Measurements from ENCODE around the gene MECP2.

MECP2 gene

GRCh38 chrX:154136627-154137161 lies 39.2 kb upstream of the MECP2 start:
- TF ChIP-seq, protein P1, sequence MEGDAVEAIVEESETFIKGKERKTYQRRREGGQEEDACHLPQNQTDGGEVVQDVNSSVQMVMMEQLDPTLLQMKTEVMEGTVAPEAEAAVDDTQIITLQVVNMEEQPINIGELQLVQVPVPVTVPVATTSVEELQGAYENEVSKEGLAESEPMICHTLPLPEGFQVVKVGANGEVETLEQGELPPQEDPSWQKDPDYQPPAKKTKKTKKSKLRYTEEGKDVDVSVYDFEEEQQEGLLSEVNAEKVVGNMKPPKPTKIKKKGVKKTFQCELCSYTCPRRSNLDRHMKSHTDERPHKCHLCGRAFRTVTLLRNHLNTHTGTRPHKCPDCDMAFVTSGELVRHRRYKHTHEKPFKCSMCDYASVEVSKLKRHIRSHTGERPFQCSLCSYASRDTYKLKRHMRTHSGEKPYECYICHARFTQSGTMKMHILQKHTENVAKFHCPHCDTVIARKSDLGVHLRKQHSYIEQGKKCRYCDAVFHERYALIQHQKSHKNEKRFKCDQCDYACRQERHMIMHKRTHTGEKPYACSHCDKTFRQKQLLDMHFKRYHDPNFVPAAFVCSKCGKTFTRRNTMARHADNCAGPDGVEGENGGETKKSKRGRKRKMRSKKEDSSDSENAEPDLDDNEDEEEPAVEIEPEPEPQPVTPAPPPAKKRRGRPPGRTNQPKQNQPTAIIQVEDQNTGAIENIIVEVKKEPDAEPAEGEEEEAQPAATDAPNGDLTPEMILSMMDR (IDR thresholded peaks at IDR 0.05; ENCODE audit: low read depth, low read length), result peak; percentile 50
- DNase-seq (ENCODE audit: extremely low read depth, low read depth), result no peak

DNA sequence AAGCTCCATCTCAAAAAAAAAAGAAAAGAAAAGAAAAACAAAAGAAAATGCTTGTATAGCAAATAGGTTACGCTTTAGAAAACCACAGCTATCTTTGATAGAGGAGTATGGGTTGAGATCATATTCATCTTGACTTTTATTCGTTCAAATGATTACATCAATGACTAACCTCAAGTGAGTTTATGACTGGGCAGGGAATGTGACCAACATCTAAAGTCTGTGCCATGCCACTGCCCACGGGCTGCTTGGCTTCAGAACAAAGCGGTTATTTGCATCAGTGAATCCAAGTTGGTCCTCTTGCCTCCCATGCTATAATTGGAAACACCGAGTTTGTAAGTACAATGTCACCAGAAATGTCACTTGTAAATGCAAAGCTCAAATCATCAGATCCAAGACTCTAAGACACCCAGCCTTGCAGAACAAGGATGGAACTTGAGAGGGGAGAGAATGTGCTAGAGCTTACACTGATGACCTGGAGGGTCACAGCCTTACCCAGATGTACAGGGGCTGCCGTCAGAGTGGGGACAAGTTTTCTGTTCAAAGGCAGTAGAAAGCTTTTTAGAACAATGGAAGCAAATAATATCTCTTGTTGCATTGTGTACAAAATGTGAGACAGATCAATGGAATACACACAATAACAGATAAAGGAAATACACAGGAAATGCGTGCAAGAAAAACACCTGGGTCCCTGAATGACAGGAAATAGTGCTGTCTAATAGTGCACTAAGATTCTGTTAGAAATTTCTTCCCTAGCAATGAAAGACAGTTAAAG lies 38.1 kb upstream of the MECP2 start:
- DNase-seq (ENCODE audit: extremely low read depth, low read depth), result no peak
- TF ChIP-seq, protein P1 (IDR thresholded peaks at IDR 0.05; ENCODE audit: low read depth, low read length), result no peak

DNA sequence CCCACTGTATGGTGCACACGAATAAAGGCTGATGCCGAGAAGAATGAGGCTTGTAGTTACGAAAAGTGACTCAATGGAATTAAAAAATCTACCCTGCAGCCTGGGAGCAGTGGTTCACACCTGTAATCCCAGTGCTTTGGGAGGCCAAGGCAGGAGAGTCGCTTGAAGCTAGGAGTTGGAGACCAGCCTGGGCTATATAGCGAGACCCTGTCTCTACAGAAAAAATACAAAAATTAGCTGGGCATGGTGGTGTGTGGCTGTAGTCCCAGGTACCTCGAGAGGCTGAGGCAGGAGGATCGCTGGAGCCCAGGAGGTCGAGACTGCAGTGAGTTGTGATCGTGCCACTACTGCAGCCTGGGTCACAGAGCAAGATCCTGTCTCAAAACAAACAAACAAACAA lies 34.8 kb upstream of the MECP2 start:
- no peak for DNase-seq (ENCODE audit: extremely low read depth, low read depth)
- TF ChIP-seq, protein P1 (IDR thresholded peaks at IDR 0.05; ENCODE audit: low read depth, low read length), result no peak

DNA sequence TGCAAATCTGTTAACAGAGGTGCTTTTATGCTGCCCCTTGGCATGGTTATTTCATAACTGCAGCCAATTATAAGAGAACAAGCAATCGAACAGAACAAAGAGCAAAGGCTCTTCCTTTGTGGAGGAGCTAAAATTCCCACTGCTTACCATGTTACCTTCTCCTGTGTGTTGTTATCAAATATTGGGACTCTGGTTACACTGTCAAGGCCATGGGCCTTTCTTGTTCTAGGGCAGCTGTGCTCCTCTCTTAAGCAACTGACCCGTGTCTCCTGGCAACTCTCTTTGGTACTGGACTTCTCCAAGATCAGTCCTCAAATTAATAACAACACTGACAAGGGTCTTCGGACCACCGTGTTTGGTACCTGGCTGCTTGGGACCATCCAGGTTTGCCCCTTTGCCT lies 34.4 kb upstream of the MECP2 start:
- TF ChIP-seq, protein P1 (IDR thresholded peaks at IDR 0.05; ENCODE audit: low read depth, low read length), result no peak

DNA sequence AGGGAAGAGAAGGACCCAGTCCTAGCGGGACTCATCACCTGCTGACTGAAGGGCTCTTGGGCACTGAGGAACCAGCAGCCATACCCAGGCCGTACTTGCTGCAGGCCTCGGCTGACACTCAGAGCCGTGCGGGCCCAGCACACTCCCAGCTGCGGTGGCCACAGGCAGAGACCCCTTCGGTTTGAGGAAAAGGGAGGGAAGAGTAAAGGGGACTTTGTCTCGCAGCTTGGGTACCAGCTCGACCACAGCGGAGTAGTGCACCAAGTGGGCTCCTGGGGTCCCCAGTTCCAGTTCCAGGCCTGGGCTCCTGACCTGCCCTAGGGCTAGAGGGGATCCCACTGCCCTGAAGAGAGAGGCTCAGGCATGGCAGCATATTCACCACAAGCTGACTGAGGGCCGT lies 28.6 kb upstream of the MECP2 start:
- TF ChIP-seq, protein P1 (IDR thresholded peaks at IDR 0.05; ENCODE audit: low read depth, low read length), result no peak
- no peak for DNase-seq (ENCODE audit: extremely low read depth, low read depth)

More for the DNA sequence above, 34.4 kb upstream of the MECP2 start:
- no peak for DNase-seq (ENCODE audit: extremely low read depth, low read depth)

DNA sequence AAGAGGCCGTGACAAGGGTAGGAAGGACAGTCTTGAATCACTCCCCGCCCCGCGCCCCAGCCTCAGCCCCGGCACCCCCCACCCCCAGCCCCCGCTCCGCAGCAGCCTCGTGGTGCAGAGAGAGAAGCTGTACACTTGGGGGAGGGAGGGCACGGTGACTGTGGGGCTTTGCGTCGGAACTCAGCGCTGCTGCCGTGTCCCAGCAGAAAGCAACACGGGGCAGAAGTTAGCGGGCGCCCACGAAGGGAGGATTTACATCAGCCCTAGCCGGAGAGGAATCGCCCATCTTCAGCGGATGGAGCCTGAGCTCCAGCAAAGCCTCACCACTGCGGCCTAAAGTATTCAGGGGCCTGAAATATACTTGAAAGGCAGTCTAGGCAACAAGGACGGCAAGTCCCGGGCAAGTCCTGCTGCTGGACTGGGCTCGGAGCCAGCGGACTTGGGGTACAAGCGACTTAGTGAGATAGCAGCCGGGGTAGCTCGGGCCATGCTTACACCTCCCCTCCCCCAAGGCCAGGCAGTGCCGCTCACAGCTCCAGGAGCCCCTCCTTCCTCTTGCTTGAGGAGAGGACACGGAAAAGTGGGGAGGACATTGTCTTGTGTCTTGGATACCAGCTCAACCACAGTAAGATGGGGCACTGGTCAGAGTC lies 28.0 kb upstream of the MECP2 start:
- DNase-seq (ENCODE audit: extremely low read depth, low read depth), result no peak
- TF ChIP-seq, protein P1 (IDR thresholded peaks at IDR 0.05; ENCODE audit: low read depth, low read length), result no peak
